ENCODE data around the gene BTBD9. TPM values are rescaled to one million over a fixed set of nuclear protein-coding genes. Genes with fewer than 3 reads are reported as not detected.

The BTBD9 gene
- polyA plus RNA-seq, 1 donor (not counting 4 experiments of a cell fraction or from before 2014, with no cell fraction given), result 6.8 TPM

DNA sequence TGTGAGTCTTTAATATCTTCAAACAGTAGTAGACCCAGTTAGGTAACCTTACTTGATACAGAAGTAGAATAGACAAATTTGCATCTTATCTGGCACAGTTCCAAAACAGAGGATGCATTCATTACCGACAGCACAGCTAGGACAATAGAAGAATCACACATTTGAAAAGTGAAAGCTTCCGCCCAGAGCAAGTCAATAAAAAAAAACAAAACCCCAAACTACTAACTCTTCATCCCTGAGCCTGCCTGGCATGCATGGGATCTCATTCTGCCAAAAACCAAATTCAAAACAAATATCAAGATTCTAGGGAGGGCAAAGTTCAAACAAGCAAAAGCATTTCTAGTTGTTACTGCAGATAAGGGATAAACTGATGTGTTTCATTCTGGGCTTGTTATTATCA lies 235.4 kb downstream of the BTBD9 start:
- Histone ChIP-seq H3K4me2 (ENCODE audit: control insufficient read depth, extremely low read depth, insufficient read depth, low read depth, low read length) (peak overlapping the region; percentile 55), H4K20me1 (ENCODE audit: control insufficient read depth, extremely low read depth, insufficient read depth, low read length) (no peaks in the 10 kb centered on the region), H3K36me3 (ENCODE audit: control insufficient read depth in 2 of 2, extremely low read depth in 1 of 2, insufficient read depth in 2 of 2, low read length in 2 of 2) (no peaks in the 10 kb centered on the region), H3K9me1 (ENCODE audit: control insufficient read depth, extremely low read depth, insufficient read depth, low read length) (no peaks in the 10 kb centered on the region), H3K27me3 (ENCODE audit: control insufficient read depth, extremely low read depth, insufficient read depth, low read length) (no peaks in the 10 kb centered on the region), H3K79me2 (ENCODE audit: control insufficient read depth, insufficient read depth, low read length) (no peaks in the 10 kb centered on the region), H2AFZ (ENCODE audit: control insufficient read depth, low read length) (no peak overlapping the region), H3K4me3 (ENCODE audit: control insufficient read depth in 2 of 3, extremely low read depth in 1 of 3, insufficient read depth in 2 of 3, low read depth in 1 of 3, low read length in 3 of 3) (peak overlapping the region in 1 of 3 experiments; percentile 24), H3K9ac (ENCODE audit: control insufficient read depth, extremely low read depth, insufficient read depth, low read length) (no peak overlapping the region), H3K4me1 (ENCODE audit: control insufficient read depth, extremely low read depth, insufficient read depth, low read length) (peaks cover 23% of the 10 kb centered on the region), H3K9me3 (ENCODE audit: control insufficient read depth, low read depth, low read length) (no peaks in the 10 kb centered on the region), H3K27ac (ENCODE audit: control insufficient read depth, insufficient read depth, low read length) (peak overlapping the region; percentile 67)
- no peak for FAIRE-seq
- no peak for DNase-seq (ENCODE audit: low read depth, low spot score)
- dilution Hi-C loops (cut with MboI; ENCODE audit: extremely low pct_ligation_motif_present, low sequenced_read_pairs), result no loop called here
- TF ChIP-seq, protein P1, sequence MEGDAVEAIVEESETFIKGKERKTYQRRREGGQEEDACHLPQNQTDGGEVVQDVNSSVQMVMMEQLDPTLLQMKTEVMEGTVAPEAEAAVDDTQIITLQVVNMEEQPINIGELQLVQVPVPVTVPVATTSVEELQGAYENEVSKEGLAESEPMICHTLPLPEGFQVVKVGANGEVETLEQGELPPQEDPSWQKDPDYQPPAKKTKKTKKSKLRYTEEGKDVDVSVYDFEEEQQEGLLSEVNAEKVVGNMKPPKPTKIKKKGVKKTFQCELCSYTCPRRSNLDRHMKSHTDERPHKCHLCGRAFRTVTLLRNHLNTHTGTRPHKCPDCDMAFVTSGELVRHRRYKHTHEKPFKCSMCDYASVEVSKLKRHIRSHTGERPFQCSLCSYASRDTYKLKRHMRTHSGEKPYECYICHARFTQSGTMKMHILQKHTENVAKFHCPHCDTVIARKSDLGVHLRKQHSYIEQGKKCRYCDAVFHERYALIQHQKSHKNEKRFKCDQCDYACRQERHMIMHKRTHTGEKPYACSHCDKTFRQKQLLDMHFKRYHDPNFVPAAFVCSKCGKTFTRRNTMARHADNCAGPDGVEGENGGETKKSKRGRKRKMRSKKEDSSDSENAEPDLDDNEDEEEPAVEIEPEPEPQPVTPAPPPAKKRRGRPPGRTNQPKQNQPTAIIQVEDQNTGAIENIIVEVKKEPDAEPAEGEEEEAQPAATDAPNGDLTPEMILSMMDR (optimal IDR thresholded peaks at IDR 0.05 in 1 of 3, IDR thresholded peaks at IDR 0.05 in 1 of 3, conservative IDR thresholded peaks at IDR 0.05 in 1 of 3; ENCODE audit: extremely low read depth in 1 of 3, insufficient read depth in 2 of 3, low read length in 3 of 3), result no peak
- no peak for TF ChIP-seq EZH2 (IDR thresholded peaks at IDR 0.05; ENCODE audit: low read length)

- H3K36me3 ChIP-seq (ENCODE audit: control insufficient read depth in 2 of 2, extremely low read depth in 1 of 2, insufficient read depth in 2 of 2, low read length in 2 of 2), result no peaks in the 10 kb centered on the region
- H3K27me3 ChIP-seq (ENCODE audit: control insufficient read depth, extremely low read depth, insufficient read depth, low read length), result no peaks in the 10 kb centered on the region
- TF ChIP-seq, protein P1 (optimal IDR thresholded peaks at IDR 0.05 in 1 of 3, IDR thresholded peaks at IDR 0.05 in 1 of 3, conservative IDR thresholded peaks at IDR 0.05 in 1 of 3; ENCODE audit: extremely low read depth in 1 of 3, insufficient read depth in 2 of 3, low read length in 3 of 3), result no peak
- TF ChIP-seq EZH2 (IDR thresholded peaks at IDR 0.05; ENCODE audit: low read length), result no peak
- H3K4me1 ChIP-seq (ENCODE audit: control insufficient read depth, extremely low read depth, insufficient read depth, low read length), result peaks cover 23% of the 10 kb centered on the region
- no peak overlapping the region for H3K9ac ChIP-seq (ENCODE audit: control insufficient read depth, extremely low read depth, insufficient read depth, low read length)
- H4K20me1 ChIP-seq (ENCODE audit: control insufficient read depth, extremely low read depth, insufficient read depth, low read length), result no peaks in the 10 kb centered on the region
- DNase-seq (ENCODE audit: low read depth, low spot score) (no peak), FAIRE-seq (no peak)
- H3K4me3 ChIP-seq (ENCODE audit: control insufficient read depth in 2 of 3, extremely low read depth in 1 of 3, insufficient read depth in 2 of 3, low read depth in 1 of 3, low read length in 3 of 3), result no peak overlapping the region
- H2AFZ ChIP-seq (ENCODE audit: control insufficient read depth, low read length), result no peak overlapping the region
- no peaks in the 10 kb centered on the region for H3K9me1 ChIP-seq (ENCODE audit: control insufficient read depth, extremely low read depth, insufficient read depth, low read length)
- H3K27ac ChIP-seq (ENCODE audit: control insufficient read depth, insufficient read depth, low read length), result no peak overlapping the region
- dilution Hi-C loops (cut with MboI; ENCODE audit: extremely low pct_ligation_motif_present, low sequenced_read_pairs), result no loop called here
- no peaks in the 10 kb centered on the region for H3K9me3 ChIP-seq (ENCODE audit: control insufficient read depth, low read depth, low read length)
- no peaks in the 10 kb centered on the region for H3K79me2 ChIP-seq (ENCODE audit: control insufficient read depth, insufficient read depth, low read length)
- no peak overlapping the region for H3K4me2 ChIP-seq (ENCODE audit: control insufficient read depth, extremely low read depth, insufficient read depth, low read depth, low read length)
Observed at GRCh38 chr6:38403548-38403947, 236.2 kb downstream of the BTBD9 start.
